GM23338 (cell line): Measurements from ENCODE around the gene C12orf56. TPM values are rescaled to one million over a fixed set of nuclear protein-coding genes. Genes with fewer than 3 reads are reported as not detected.

ENCODE experiments used
- ATAC-seq: fragments of 200-7000 bp; cut with Tn5 transposase; 3 replicates; pipeline ENCODE4 v1.9.1; 2020
- DNase-seq: peaks from one replicate; pipeline ENCODE4 v3.0.0-alpha.2; 2015; ENCODE audit warnings: low spot score
- H2AFZ ChIP-seq: fragments of 200-600 bp; sonication (generic); 2 replicates; pipeline ENCODE4 v1.8.0; 2016; ENCODE audit warnings: antibody characterized with exemption, mild to moderate bottlenecking, moderate library complexity
- H3F3A ChIP-seq: fragments of 200-600 bp; sonication (generic); replicated peaks from 2 replicates; pipeline ENCODE4 v1.8.0; 2017; ENCODE audit warnings: antibody characterized with exemption, mixed run types, low read depth
- H3K27ac ChIP-seq: fragments of 200-600 bp; sonication (generic); 2 replicates; pipeline ENCODE4 v1.6.1; 2016; ENCODE audit warnings: low read depth
- H3K27me3 ChIP-seq: fragments of 200-600 bp; sonication (generic); 2 replicates; pipeline ENCODE4 v1.8.0; 2016; ENCODE audit warnings: mild to moderate bottlenecking, mixed run types, moderate library complexity; ENCODE audit not compliant: insufficient read depth
- H3K36me3 ChIP-seq: fragments of 200-600 bp; sonication (generic); 2 replicates; pipeline ENCODE4 v1.8.0; 2016; ENCODE audit warnings: mild to moderate bottlenecking; ENCODE audit not compliant: insufficient read depth
- H3K4me1 ChIP-seq: fragments of 200-600 bp; sonication (generic); 2 replicates; pipeline ENCODE4 v1.8.0; 2016; ENCODE audit warnings: mild to moderate bottlenecking, moderate library complexity; ENCODE audit not compliant: insufficient read depth
- H3K4me2 ChIP-seq: fragments of 200-600 bp; sonication (generic); 2 replicates; pipeline ENCODE4 v1.7.1; 2017; ENCODE audit warnings: mixed run types
- H3K4me3 ChIP-seq: fragments of 200-600 bp; sonication (generic); 2 replicates; pipeline ENCODE4 v1.6.1; 2016; ENCODE audit warnings: mixed run types
- H3K79me2 ChIP-seq: fragments of 200-600 bp; sonication (generic); replicated peaks from 2 replicates; pipeline ENCODE4 v1.8.0; 2017; ENCODE audit warnings: mild to moderate bottlenecking; ENCODE audit not compliant: insufficient read depth
- H3K9me2 ChIP-seq: fragments of 200-600 bp; sonication (generic); 2 replicates; pipeline ENCODE4 v1.8.0; 2017; ENCODE audit not compliant: insufficient read depth
- H4K20me1 ChIP-seq: fragments of 200-600 bp; sonication (generic); replicated peaks from 2 replicates; pipeline ENCODE4 v1.8.0; 2017; ENCODE audit warnings: mild to moderate bottlenecking; ENCODE audit not compliant: insufficient read depth
- H3K27ac Mint-ChIP-seq: 2 replicates; pipeline ENCODE4 v1.8.0; 2020; ENCODE audit warnings: inconsistent platforms, mild to moderate bottlenecking, moderate library complexity, mixed read lengths
- H3K27me3 Mint-ChIP-seq: 3 replicates; pipeline ENCODE4 v1.8.0; 2022; ENCODE audit warnings: low read depth, mild to moderate bottlenecking, moderate library complexity, mixed read lengths, inconsistent platforms; ENCODE audit not compliant: insufficient read depth, poor library complexity
- H3K36me3 Mint-ChIP-seq: 3 replicates; pipeline ENCODE4 v1.8.0; 2021; ENCODE audit warnings: low read depth, mild to moderate bottlenecking, inconsistent platforms, moderate library complexity, mixed read lengths
- H3K4me1 Mint-ChIP-seq: 3 replicates; pipeline ENCODE4 v1.8.0; 2020; ENCODE audit warnings: mild to moderate bottlenecking, inconsistent platforms, mixed read lengths
- H3K4me3 Mint-ChIP-seq: 3 replicates; pipeline ENCODE4 v1.8.0; 2021; ENCODE audit warnings: moderate library complexity, mild to moderate bottlenecking, inconsistent platforms, mixed read lengths
- H3K9me3 Mint-ChIP-seq: 3 replicates; pipeline ENCODE4 v1.8.0; 2020; ENCODE audit warnings: moderate library complexity, mild to moderate bottlenecking, inconsistent platforms, mixed read lengths
- ETS1 ChIP-seq: IDR thresholded peaks from 2 replicates; pipeline ENCODE4 v1.6.1; 2016; ENCODE audit warnings: antibody characterized with exemption
- EZH2phosphoT487 ChIP-seq: fragments of 200-600 bp; sonication (generic); IDR thresholded peaks from one replicate; pipeline ENCODE4 v1.8.1; 2018; ENCODE audit warnings: antibody characterized with exemption; ENCODE audit not compliant: unreplicated experiment
- JUNB ChIP-seq: IDR thresholded peaks from one replicate; pipeline ENCODE4 v1.6.1; 2016; ENCODE audit warnings: antibody characterized with exemption; ENCODE audit not compliant: unreplicated experiment
- NANOG ChIP-seq: IDR thresholded peaks from 2 replicates; pipeline ENCODE4 v1.6.1; 2016; ENCODE audit warnings: antibody characterized with exemption, borderline replicate concordance
- POLR2AphosphoS5 ChIP-seq: IDR thresholded peaks from 2 replicates; pipeline ENCODE4 v1.6.1; 2016; ENCODE audit warnings: antibody characterized with exemption, low read depth
- STAT1 ChIP-seq: IDR thresholded peaks from one replicate; pipeline ENCODE4 v1.6.1; 2016; ENCODE audit warnings: antibody characterized with exemption; ENCODE audit not compliant: unreplicated experiment
- ZNF114 ChIP-seq: fragments of 250-450 bp; sonication (Bioruptor Pico); IDR thresholded peaks from 2 replicates; pipeline ENCODE4 v1.5.0; 2020; ENCODE audit warnings: mild to moderate bottlenecking, moderate library complexity
- ZNF331 ChIP-seq: fragments of 250-450 bp; sonication (Bioruptor Pico); IDR thresholded peaks from 2 replicates; pipeline ENCODE4 v1.5.0; 2020; ENCODE audit warnings: low read depth, mild to moderate bottlenecking, moderate library complexity
- polyA plus RNA-seq: library from polyadenylated mRNA; unstranded; fragments of >200 nt; fragmentation: Nextera tagmentation; extraction: Ambion mirVana; gene quantifications from 2 replicates; pipeline ENCODE4 v1.2.1, GENCODE V29; 2016
- total RNA-seq: library from RNA; depleted of rRNA; stranded (reverse); fragments of >200 nt; shearing (Covaris generic); gene quantifications from 2 replicates; pipeline ENCODE4 v1.2.3, GENCODE V29; 2014
- TF ChIP-seq, protein P1 (sequence below): IDR thresholded peaks from one replicate; pipeline ENCODE4 v1.6.1; 2018; ENCODE audit warnings: antibody characterized with exemption; ENCODE audit not compliant: unreplicated experiment
- TF ChIP-seq, protein P2 (sequence below), 2 experiments: fragments of 200-600 bp in 1 of 2; sonication (generic) in 1 of 2; conservative IDR thresholded peaks; 2 replicates each; pipeline versions ENCODE4 v1.5.1 to v1.6.1; 2016 to 2017; ENCODE audit warnings: antibody characterized with exemption in 2 of 2, low read depth in 2 of 2, mild to moderate bottlenecking in 2 of 2, moderate library complexity in 1 of 2

Gene C12orf56
- total and polyA plus RNA-seq, 2 experiments from 2014 or later, result 6.4 to 9.3 TPM

DNA sequence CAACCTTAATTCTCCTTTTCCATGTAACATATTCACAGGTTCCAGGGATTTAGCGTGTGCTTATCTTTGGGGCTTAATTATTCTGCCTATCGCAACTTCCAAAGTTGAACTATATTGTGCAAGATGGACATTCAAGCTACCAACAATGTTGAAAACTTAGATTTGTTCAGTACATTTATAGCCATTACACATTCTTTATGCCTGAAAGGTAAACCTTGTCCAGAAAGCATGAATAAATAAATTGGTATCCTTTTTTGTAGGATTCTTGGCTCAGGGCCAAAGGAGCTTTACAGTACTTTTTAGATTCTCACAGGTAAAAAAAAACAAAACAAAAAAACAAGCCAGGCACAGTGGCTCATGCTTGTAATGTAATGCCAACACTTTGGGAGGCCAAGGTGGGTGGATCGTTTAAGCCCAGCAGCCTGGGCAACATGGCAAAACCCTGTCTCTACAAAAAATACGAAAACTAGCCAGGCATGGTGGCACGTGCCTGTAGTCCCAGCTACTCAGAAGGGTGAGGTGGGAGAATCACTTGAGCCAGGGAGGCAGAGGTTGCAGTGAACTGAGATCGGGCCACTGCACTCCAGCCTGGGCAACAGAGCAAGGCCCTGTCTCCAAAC lies 3.3 kb downstream of the C12orf56 start (continued):
- TF ChIP-seq JUNB (no peak), POLR2AphosphoS5 (no peak), NANOG (no peak), ZNF331 (CRISPR knock-in tag) (no peak)
- TF ChIP-seq, protein P1, sequence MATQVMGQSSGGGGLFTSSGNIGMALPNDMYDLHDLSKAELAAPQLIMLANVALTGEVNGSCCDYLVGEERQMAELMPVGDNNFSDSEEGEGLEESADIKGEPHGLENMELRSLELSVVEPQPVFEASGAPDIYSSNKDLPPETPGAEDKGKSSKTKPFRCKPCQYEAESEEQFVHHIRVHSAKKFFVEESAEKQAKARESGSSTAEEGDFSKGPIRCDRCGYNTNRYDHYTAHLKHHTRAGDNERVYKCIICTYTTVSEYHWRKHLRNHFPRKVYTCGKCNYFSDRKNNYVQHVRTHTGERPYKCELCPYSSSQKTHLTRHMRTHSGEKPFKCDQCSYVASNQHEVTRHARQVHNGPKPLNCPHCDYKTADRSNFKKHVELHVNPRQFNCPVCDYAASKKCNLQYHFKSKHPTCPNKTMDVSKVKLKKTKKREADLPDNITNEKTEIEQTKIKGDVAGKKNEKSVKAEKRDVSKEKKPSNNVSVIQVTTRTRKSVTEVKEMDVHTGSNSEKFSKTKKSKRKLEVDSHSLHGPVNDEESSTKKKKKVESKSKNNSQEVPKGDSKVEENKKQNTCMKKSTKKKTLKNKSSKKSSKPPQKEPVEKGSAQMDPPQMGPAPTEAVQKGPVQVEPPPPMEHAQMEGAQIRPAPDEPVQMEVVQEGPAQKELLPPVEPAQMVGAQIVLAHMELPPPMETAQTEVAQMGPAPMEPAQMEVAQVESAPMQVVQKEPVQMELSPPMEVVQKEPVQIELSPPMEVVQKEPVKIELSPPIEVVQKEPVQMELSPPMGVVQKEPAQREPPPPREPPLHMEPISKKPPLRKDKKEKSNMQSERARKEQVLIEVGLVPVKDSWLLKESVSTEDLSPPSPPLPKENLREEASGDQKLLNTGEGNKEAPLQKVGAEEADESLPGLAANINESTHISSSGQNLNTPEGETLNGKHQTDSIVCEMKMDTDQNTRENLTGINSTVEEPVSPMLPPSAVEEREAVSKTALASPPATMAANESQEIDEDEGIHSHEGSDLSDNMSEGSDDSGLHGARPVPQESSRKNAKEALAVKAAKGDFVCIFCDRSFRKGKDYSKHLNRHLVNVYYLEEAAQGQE, result no peak

DNA sequence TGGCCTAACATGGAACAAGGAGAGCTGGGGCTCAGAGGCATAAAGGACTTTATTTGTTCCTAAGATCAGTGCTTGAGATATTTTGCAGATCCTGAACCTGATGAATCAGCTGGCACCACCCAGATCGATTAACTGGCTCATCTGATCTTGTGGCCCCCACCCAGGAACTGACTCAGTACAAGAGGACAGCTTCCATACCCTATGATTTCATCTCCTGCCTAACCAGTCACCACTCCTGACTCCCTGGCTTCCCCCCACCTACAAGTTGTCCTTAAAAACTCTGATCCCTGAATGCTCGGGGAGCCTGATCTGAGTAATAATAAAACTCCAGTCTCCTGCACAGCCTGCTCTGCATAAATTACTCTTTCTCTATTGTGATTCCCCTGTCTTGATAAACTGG lies 5.1 kb downstream of the C12orf56 start:
- Histone ChIP-seq H3K27me3 (peaks cover 5% of the 10 kb centered on the region; the same call in 1 of the 2 replicates), H3K36me3 (no peaks in the 10 kb centered on the region), H3K4me3 (no peak overlapping the region), H3K27ac (no peak overlapping the region), H2AFZ (no peak overlapping the region), H3K4me2 (no peak overlapping the region), H3F3A (peaks cover 7% of the 10 kb centered on the region), H4K20me1 (no peaks in the 10 kb centered on the region), H3K79me2 (no peaks in the 10 kb centered on the region), H3K4me1 (no peaks in the 10 kb centered on the region), H3K9me2 (peaks cover 3% of the 10 kb centered on the region; the same call in 1 of the 2 replicates)
- Mint-ChIP-seq H3K27me3 (peaks cover 14% of the 10 kb centered on the region), H3K27ac (no peak overlapping the region), H3K36me3 (peaks cover 4% of the 10 kb centered on the region; the same call in 2 of the 3 replicates), H3K4me1 (no peaks in the 10 kb centered on the region; the same call in 2 of the 3 replicates), H3K4me3 (no peak overlapping the region), H3K9me3 (peaks cover 3% of the 10 kb centered on the region; the same call in 2 of the 3 replicates)
- DNase-seq, result no peak
- TF ChIP-seq EZH2phosphoT487 (no peak), JUNB (no peak), ZNF114 (CRISPR knock-in tag) (no peak), STAT1 (no peak), ZNF331 (CRISPR knock-in tag) (no peak), NANOG (no peak), POLR2AphosphoS5 (no peak), ETS1 (no peak)
- TF ChIP-seq, protein P2, sequence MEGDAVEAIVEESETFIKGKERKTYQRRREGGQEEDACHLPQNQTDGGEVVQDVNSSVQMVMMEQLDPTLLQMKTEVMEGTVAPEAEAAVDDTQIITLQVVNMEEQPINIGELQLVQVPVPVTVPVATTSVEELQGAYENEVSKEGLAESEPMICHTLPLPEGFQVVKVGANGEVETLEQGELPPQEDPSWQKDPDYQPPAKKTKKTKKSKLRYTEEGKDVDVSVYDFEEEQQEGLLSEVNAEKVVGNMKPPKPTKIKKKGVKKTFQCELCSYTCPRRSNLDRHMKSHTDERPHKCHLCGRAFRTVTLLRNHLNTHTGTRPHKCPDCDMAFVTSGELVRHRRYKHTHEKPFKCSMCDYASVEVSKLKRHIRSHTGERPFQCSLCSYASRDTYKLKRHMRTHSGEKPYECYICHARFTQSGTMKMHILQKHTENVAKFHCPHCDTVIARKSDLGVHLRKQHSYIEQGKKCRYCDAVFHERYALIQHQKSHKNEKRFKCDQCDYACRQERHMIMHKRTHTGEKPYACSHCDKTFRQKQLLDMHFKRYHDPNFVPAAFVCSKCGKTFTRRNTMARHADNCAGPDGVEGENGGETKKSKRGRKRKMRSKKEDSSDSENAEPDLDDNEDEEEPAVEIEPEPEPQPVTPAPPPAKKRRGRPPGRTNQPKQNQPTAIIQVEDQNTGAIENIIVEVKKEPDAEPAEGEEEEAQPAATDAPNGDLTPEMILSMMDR (conservative IDR thresholded peaks at IDR 0.05; ENCODE audit: low read depth in 2 of 2), result no peak
- ATAC-seq, result no peak
